HG03175 (cell line): Measurements from ENCODE around the gene RNASEH2B.

Source experiments
- ATAC-seq: cut with Tn5 transposase; IDR thresholded peaks from one replicate; pipeline ENCODE4 v1.9.1; 2021; ENCODE audit warnings: mild to moderate bottlenecking, moderate library complexity; ENCODE audit not compliant: unreplicated experiment

RNASEH2B gene, protein sequence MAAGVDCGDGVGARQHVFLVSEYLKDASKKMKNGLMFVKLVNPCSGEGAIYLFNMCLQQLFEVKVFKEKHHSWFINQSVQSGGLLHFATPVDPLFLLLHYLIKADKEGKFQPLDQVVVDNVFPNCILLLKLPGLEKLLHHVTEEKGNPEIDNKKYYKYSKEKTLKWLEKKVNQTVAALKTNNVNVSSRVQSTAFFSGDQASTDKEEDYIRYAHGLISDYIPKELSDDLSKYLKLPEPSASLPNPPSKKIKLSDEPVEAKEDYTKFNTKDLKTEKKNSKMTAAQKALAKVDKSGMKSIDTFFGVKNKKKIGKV

GRCh38 chr13:50909605-50910484, at the start of gene RNASEH2B:
TSS of gene RNASEH2B (plus strand) at chr13:50909791. CDS start at chr13:50910077, 286 bp downstream.
- ATAC-seq: peak; percentile 68

DNA sequence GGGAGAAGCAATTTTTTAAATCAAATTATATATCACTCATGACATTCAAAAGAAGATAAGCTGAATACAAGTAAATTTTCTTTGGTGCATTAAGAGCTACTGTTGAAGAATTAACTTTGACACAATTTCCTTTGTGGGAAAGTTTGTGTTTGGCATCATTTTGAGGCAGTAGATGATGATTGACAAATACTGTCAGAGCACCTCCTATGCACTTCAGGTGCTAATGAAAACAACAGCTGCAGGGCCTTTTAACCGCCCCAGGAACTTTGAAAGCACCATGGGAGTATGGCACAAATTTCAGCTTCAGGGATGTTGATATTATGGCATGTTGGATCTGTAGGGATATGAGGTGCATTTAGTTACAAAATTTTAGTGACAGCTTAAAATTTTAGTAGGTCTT, 45.1 kb upstream of the RNASEH2B start:
- no peak for ATAC-seq

- no peak for ATAC-seq
These were observed 42.6 kb upstream of the RNASEH2B start for GRCh38 chr13:50866817-50867636.

DNA sequence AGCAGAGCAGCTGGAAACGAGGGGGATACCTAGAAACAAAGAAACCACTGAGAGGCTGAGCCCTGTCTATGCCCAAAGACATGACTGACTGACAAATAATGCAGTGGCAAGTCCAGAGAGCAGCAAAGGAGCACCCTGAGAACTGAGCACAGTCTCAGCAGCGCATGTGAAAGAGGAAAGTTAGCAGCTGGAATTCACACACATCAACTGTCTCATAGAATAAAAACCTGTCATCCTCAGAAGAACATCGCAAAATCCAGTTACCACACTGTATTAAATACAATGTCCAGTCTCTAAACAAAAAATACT, 42.0 kb upstream of the RNASEH2B start:
- ATAC-seq: no peak

DNA sequence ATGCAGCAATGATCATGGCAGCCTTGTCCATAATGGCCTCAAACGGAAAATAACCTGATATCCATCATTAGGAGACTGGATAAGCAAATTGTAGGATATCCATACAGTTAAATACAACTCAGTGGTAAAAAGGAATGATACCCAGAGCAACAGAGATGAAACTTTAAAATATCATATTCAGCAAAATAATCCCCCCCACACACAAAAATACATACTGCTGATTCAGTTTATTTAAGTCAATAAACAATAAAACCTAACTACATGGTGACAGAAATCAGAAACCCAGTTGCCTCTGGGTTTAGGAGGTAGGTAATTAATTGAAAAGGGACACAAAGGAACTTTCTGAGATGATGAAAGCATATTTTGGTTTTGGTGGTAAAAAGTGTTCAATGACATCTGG, 38.2 kb upstream of the RNASEH2B start:
- ATAC-seq: no peak

DNA sequence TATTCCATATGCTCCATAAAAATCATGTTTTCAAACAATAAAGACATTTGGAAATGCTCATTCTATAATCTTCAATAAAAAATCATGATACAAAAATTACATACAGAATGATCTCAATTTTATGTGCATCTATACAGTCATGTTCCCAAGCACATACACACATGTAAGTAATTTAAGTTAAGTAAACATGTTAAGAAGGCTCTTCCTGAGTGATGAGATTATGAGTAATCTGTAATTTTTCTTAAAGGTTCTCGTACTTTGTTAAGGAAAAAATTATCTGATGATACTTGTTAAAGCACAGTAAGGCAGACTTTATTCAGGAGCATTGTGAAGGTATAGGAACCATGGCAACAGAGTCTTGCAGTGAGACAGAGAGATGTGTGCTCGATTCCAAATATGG, 36.1 kb upstream of the RNASEH2B start:
- no peak for ATAC-seq

GRCh38 chr13:50873991-50874390, 35.6 kb upstream of the RNASEH2B start:
- no peak for ATAC-seq

DNA sequence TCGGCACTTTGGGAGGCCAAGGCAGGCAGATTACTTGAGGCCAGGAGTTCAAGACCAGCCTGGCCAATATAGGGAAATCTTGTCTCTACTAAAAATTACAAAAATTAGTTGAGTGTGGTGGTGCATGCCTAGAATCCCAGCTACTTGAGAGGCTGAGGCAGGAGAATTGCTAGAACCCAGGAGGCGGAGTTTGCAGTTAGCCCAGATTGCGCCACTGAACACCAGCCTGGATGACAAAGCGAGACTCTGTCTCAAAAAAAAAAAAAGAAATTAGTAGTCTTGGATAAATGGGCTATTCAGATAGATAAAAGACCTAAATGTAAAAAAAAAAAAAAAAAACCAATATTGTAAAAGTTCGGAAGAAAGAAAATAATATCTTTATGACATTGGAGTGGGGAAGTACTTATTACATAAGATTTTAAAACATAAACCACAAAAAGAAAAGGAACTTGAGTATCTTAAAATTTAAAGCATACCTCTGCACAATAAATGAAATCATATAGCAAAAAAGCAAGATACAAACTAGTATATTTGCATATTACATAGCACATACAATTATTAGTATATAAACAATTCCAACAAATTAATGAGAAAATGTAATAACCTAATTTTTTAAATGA, 26.7 kb upstream of the RNASEH2B start:
- ATAC-seq: no peak

- ATAC-seq: no peak
These were observed 25.9 kb upstream of the RNASEH2B start for GRCh38 chr13:50883728-50884127.

- no peak for ATAC-seq
These were observed 25.3 kb upstream of the RNASEH2B start for GRCh38 chr13:50884265-50884664.

GRCh38 chr13:50887151-50887550, 22.4 kb upstream of the RNASEH2B start:
- ATAC-seq: no peak

DNA sequence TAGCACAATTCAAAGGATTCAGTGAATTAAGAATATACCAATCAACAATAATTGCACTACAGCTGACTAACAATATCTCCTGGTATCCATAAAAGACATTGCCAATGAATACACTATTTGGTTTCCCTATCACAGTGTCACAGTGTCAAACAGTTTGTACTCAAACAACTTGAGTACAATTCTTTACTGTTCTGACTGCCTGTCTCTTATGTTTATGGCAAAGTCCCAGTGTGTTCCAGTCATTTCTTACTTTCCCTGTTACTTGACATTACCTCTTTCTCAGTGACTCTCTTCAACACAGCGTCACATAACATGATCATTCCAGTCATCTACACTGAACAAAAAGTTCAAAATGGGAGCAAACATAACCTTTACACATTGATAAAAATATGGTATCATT, 21.2 kb upstream of the RNASEH2B start:
- no peak for ATAC-seq

GRCh38 chr13:50889317-50889716, 20.3 kb upstream of the RNASEH2B start:
- ATAC-seq: no peak

DNA sequence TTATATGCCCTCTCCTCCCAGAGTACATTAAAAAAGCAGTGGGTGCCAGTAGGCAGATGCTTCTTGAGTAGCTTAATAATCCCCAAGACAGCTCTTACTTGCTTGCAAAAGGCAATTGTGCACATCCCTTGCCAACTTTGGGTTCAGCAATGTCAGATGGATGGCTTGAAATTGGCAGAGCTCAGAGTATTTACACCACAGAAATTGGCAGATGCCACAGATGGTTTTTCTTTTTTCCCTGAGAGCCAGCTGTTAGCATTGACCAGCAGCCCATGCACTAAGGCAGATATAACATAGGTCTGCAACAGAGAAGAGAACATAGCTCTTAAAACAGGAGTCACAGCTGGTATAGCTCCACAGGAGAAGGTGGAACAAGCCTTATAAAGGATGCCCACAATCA, 18.4 kb upstream of the RNASEH2B start:
- no peak for ATAC-seq

DNA sequence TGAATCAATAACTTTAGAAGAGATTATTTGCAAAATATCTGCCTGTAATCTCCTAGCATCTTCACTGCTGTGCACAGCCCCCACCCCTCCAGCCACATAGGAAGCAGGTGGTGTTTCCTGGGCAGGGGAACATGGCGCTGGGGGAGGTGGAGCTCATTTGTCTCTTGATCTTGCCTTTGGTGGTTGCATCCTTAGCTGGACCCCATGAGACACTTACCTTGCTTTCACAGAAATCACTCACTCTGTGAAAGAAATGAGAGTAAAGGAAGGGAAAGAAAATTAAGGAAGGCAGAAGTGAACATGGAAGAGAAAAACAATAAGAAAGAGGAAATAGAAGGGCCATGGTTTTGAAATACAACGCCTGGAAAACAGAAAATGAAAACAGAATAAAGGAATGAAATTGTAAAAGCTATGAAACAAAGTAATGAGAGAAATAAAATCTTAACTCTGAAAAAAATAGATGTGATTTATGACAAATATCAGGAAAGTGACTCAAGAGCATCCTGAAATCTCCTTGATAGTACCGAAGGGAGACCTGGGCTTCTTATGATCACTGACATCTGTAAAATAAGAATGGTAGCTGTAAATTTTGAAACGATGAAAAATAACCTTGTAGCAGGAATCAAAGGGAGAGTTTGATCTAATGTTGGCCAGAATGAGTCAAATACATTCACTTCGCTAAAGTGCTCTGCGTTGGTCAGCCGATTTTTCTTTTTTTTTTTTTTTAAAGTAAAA, 17.2 kb upstream of the RNASEH2B start:
- ATAC-seq: no peak

GRCh38 chr13:50893211-50893852, 16.3 kb upstream of the RNASEH2B start:
- ATAC-seq: peak; percentile 69

- no peak for ATAC-seq
These were observed 15.6 kb upstream of the RNASEH2B start for GRCh38 chr13:50894012-50894411.

GRCh38 chr13:50894504-50894903, 15.1 kb upstream of the RNASEH2B start:
- ATAC-seq: no peak

- ATAC-seq: no peak
These were observed 11.3 kb upstream of the RNASEH2B start for GRCh38 chr13:50898338-50898737.

DNA sequence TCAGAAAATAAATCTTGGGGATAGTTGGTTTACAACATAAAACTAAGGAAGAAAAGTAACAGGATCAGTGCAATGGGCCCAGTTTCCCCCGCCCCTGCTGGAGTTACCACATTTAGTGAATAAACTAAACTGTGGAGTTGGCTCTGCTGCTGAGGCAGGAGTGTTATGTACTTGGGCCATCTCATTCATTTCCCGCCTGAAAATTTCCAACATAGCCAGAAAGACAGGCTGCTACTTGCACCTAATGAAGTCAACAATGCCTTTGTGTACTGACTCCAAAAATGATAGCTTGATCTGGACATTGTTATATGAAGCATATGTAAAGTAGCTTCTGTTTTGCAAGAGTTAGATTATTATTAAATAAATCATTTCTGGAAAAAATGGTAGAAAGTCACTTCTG, 7.9 kb upstream of the RNASEH2B start:
- no peak for ATAC-seq
